IPS-15b (cell line): ENCODE data around the gene MAPKAPK2.

Experiments
- H3K27me3 ChIP-seq: one replicate; pipeline ENCODE4 v1.6.1; 2013; ENCODE audit warnings: low read length; ENCODE audit not compliant: control insufficient read depth, insufficient read depth
- H3K36me3 ChIP-seq: one replicate; pipeline ENCODE4 v1.6.1; 2013; ENCODE audit warnings: low read length; ENCODE audit not compliant: control insufficient read depth, insufficient read depth
- H3K4me1 ChIP-seq: one replicate; pipeline ENCODE4 v1.6.1; 2013; ENCODE audit warnings: mild to moderate bottlenecking, low read length; ENCODE audit not compliant: control insufficient read depth, insufficient read depth
- H3K4me3 ChIP-seq: one replicate; pipeline ENCODE4 v1.5.1; 2013; ENCODE audit warnings: low read depth, low read length
- H3K9ac ChIP-seq: one replicate; pipeline ENCODE4 v1.6.1; 2013; ENCODE audit warnings: low read depth, mild to moderate bottlenecking, low read length
- H3K9me3 ChIP-seq: one replicate; pipeline ENCODE4 v1.6.1; 2013; ENCODE audit warnings: mild to moderate bottlenecking, low read length; ENCODE audit not compliant: control insufficient read depth, insufficient read depth

The MAPKAPK2 gene

GRCh38 chr1:206674745-206675175 is 9.9 kb upstream of the MAPKAPK2 start:
- H3K4me1 ChIP-seq, result peaks cover 22% of the 10 kb centered on the region
- H3K9ac ChIP-seq, result peak overlapping the region; percentile 13
- no peaks in the 10 kb centered on the region for H3K9me3 ChIP-seq
- no peak overlapping the region for H3K4me3 ChIP-seq
- H3K36me3 ChIP-seq, result no peaks in the 10 kb centered on the region
- H3K27me3 ChIP-seq, result peaks cover 15% of the 10 kb centered on the region

- H3K27me3 ChIP-seq, result peaks cover 6% of the 10 kb centered on the region
- H3K4me3 ChIP-seq, result no peak overlapping the region
- peaks cover 20% of the 10 kb centered on the region for H3K4me1 ChIP-seq
- no peaks in the 10 kb centered on the region for H3K36me3 ChIP-seq
- no peaks in the 10 kb centered on the region for H3K9me3 ChIP-seq
- H3K9ac ChIP-seq, result no peak overlapping the region
Observed at GRCh38 chr1:206676499-206676898, 8.2 kb upstream of the MAPKAPK2 start.

GRCh38 chr1:206678490-206678889 is 6.2 kb upstream of the MAPKAPK2 start:
- Histone ChIP-seq H3K4me1 (peaks cover 2% of the 10 kb centered on the region), H3K9me3 (no peaks in the 10 kb centered on the region), H3K9ac (no peak overlapping the region)

GRCh38 chr1:206679738-206680211 is 4.9 kb upstream of the MAPKAPK2 start:
- peaks cover 31% of the 10 kb centered on the region for H3K27me3 ChIP-seq
- H3K4me1 ChIP-seq, result peaks cover 5% of the 10 kb centered on the region
- no peaks in the 10 kb centered on the region for H3K36me3 ChIP-seq
- no peak overlapping the region for H3K4me3 ChIP-seq
- H3K9me3 ChIP-seq, result no peaks in the 10 kb centered on the region
- no peak overlapping the region for H3K9ac ChIP-seq

More at GRCh38 chr1:206678490-206678889, 6.2 kb upstream of the MAPKAPK2 start:
- no peaks in the 10 kb centered on the region for H3K36me3 ChIP-seq
- no peak overlapping the region for H3K4me3 ChIP-seq
- H3K27me3 ChIP-seq, result peaks cover 21% of the 10 kb centered on the region

GRCh38 chr1:206680279-206680678 is 4.4 kb upstream of the MAPKAPK2 start:
- H3K36me3 ChIP-seq, result no peaks in the 10 kb centered on the region
- H3K4me1 ChIP-seq, result peaks cover 5% of the 10 kb centered on the region
- no peak overlapping the region for H3K9ac ChIP-seq
- no peaks in the 10 kb centered on the region for H3K9me3 ChIP-seq
- peaks cover 31% of the 10 kb centered on the region for H3K27me3 ChIP-seq
- H3K4me3 ChIP-seq, result no peak overlapping the region

- Histone ChIP-seq H3K9me3 (no peaks in the 10 kb centered on the region), H3K36me3 (no peaks in the 10 kb centered on the region), H3K27me3 (peaks cover 33% of the 10 kb centered on the region), H3K4me1 (peaks cover 5% of the 10 kb centered on the region), H3K9ac (no peak overlapping the region), H3K4me3 (no peak overlapping the region)
Observed at GRCh38 chr1:206681359-206681758, 3.3 kb upstream of the MAPKAPK2 start.

GRCh38 chr1:206682111-206682510 is 2.6 kb upstream of the MAPKAPK2 start:
- no peaks in the 10 kb centered on the region for H3K9me3 ChIP-seq
- H3K4me3 ChIP-seq, result no peak overlapping the region
- peaks cover 12% of the 10 kb centered on the region for H3K4me1 ChIP-seq
- no peak overlapping the region for H3K9ac ChIP-seq
- H3K36me3 ChIP-seq, result no peaks in the 10 kb centered on the region
- H3K27me3 ChIP-seq, result peaks cover 34% of the 10 kb centered on the region

GRCh38 chr1:206683313-206683712 is 1.4 kb upstream of the MAPKAPK2 start:
- Histone ChIP-seq H3K27me3 (peaks cover 34% of the 10 kb centered on the region), H3K4me3 (no peak overlapping the region), H3K9me3 (no peaks in the 10 kb centered on the region), H3K9ac (no peak overlapping the region), H3K4me1 (peaks cover 22% of the 10 kb centered on the region), H3K36me3 (no peaks in the 10 kb centered on the region)

- H3K4me3 ChIP-seq, result peak overlapping the region; percentile 82
- H3K4me1 ChIP-seq, result peaks cover 26% of the 10 kb centered on the region
Observed at GRCh38 chr1:206684003-206684402, 702 bp upstream of the MAPKAPK2 start.

GRCh38 chr1:206685334-206685768 is 646 bp downstream of the MAPKAPK2 start:
- no peaks in the 10 kb centered on the region for H3K9me3 ChIP-seq
- peak overlapping the region; percentile 95 for H3K4me3 ChIP-seq
- no peaks in the 10 kb centered on the region for H3K36me3 ChIP-seq
- H3K9ac ChIP-seq, result peak overlapping the region; percentile 90
- H3K4me1 ChIP-seq, result peaks cover 39% of the 10 kb centered on the region
- H3K27me3 ChIP-seq, result peaks cover 30% of the 10 kb centered on the region

More at GRCh38 chr1:206684003-206684402, 702 bp upstream of the MAPKAPK2 start:
- Histone ChIP-seq H3K36me3 (no peaks in the 10 kb centered on the region), H3K9ac (no peak overlapping the region), H3K27me3 (peaks cover 32% of the 10 kb centered on the region), H3K9me3 (no peaks in the 10 kb centered on the region)

GRCh38 chr1:206685769-206686477 is 1.2 kb downstream of the MAPKAPK2 start:
- Histone ChIP-seq H3K27me3 (peaks cover 30% of the 10 kb centered on the region), H3K36me3 (no peaks in the 10 kb centered on the region), H3K9ac (peak overlapping the region; percentile 90), H3K9me3 (no peaks in the 10 kb centered on the region), H3K4me3 (peak overlapping the region; percentile 95), H3K4me1 (peaks cover 44% of the 10 kb centered on the region)
